NCI-H82 treated with DMSO at 0.1 percent for 48 hours (cell line): Measurements from ENCODE around the gene TRAK2.
"Not testable (repeated sequence)": the region's sequence is repeated elsewhere in the genome, so short reads cannot be mapped to it uniquely, and the experiment has no call there.

ENCODE experiments used
- DNase-seq: peaks from one replicate; lab custom pipeline; 2025; ENCODE audit not compliant: unreplicated experiment; lab: John Stamatoyannopoulos, UW

Gene TRAK2

GRCh38 chr2:201414099-201415023 is 36.9 kb downstream of the TRAK2 start:
- DNase-seq = no peak

- no peak for DNase-seq
Observed at GRCh38 chr2:201413552-201413951, 37.7 kb downstream of the TRAK2 start.

GRCh38 chr2:201413143-201413542 is 38.1 kb downstream of the TRAK2 start:
- DNase-seq = no peak

- DNase-seq = no peak
Observed at GRCh38 chr2:201411421-201411820, 39.8 kb downstream of the TRAK2 start.

GRCh38 chr2:201408931-201409330 is 42.3 kb downstream of the TRAK2 start:
- no peak for DNase-seq

- no peak for DNase-seq
Observed at GRCh38 chr2:201407265-201407664, 44.0 kb downstream of the TRAK2 start.

- DNase-seq = no peak
Observed at GRCh38 chr2:201406077-201406662, 45.1 kb downstream of the TRAK2 start.

- peak; percentile 28 for DNase-seq
Observed at GRCh38 chr2:201404699-201405280, 46.5 kb downstream of the TRAK2 start.

- no peak for DNase-seq
Observed at GRCh38 chr2:201403880-201404279, 47.4 kb downstream of the TRAK2 start.

- no peak for DNase-seq
Observed at GRCh38 chr2:201402651-201403562, 48.4 kb downstream of the TRAK2 start.

- DNase-seq = no peak
Observed at GRCh38 chr2:201401815-201402214, 49.4 kb downstream of the TRAK2 start.

GRCh38 chr2:201396595-201396994 is 54.7 kb downstream of the TRAK2 start:
- DNase-seq = no peak

- DNase-seq = no peak
Observed at GRCh38 chr2:201383136-201383535, 68.1 kb downstream of the TRAK2 start.

- DNase-seq = no peak
Observed at GRCh38 chr2:201378496-201379397, 72.5 kb downstream of the TRAK2 start.

- DNase-seq = no peak
Observed at GRCh38 chr2:201377218-201377617, 74.0 kb downstream of the TRAK2 start.

GRCh38 chr2:201369775-201370174 is 81.5 kb downstream of the TRAK2 start:
- no peak for DNase-seq

- not testable (repeated sequence) for DNase-seq
Observed at GRCh38 chr2:201369318-201369717, 81.9 kb downstream of the TRAK2 start.

- DNase-seq = no peak
Observed at GRCh38 chr2:201366146-201366545, 85.1 kb downstream of the TRAK2 start.

- DNase-seq = peak; percentile 65
Observed at GRCh38 chr2:201363857-201364560, 87.2 kb downstream of the TRAK2 start.
